ENCODE measurements around the gene LRBA. TPM values are rescaled to one million over a fixed set of nuclear protein-coding genes. Genes with fewer than 3 reads are reported as not detected.

LRBA gene
- total and polyA plus RNA-seq, 9 of the 15 experiments (the other 6 are each of a cell fraction or from before 2014, with no cell fraction given): 24.2 to 88.7 (median 59.7) TPM

DNA sequence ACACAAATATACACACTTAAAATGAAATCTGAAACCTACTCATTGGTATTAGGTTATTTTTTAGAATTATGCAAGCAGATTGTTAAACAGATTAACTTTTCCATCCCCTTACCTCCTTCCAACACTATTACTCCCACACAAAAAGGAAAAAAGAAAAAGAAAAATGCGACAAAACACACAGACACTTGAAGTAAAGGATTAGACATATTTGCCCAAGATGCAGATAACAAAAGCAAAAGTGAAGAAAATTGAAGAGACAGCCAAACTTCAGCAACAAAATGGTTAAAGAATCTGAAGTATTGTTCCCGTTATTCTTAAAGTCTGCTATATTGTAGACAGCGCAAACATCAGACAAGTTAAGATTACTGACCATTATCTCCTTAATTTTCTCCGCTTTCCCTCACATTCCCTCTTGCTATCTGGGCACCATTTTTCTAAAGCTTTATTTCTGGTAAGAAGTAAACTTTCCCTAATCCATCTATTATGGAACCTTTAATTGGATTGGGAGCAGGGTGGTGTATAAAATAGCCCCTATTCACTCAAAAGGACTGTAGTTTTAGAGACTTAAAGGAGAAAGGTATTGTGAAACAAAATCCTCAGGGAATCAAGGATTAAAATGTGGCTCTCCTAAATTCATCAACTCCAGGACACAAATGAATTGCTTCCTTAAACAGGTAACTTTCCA lies 467.8 kb downstream of the LRBA start (continued):
- TF ChIP-seq SMARCA4 (IDR thresholded peaks at IDR 0.05) (peak; percentile 63; the same call in 1 of the 2 replicates), ARID2 (IDR thresholded peaks at IDR 0.05) (peak; percentile 56; the same call in 1 of the 2 replicates)
- TF ChIP-seq, protein P1, sequence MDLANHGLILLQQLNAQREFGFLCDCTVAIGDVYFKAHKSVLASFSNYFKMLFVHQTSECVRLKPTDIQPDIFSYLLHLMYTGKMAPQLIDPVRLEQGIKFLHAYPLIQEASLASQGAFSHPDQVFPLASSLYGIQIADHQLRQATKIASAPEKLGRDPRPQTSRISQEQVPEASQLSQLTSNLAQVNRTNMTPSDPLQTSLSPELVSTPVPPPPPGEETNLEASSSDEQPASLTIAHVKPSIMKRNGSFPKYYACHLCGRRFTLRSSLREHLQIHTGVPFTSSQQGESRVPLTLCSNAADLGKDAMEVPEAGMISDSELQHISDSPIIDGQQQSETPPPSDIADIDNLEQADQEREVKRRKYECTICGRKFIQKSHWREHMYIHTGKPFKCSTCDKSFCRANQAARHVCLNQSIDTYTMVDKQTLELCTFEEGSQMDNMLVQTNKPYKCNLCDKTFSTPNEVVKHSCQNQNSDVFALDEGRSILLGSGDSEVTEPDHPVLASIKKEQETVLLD (IDR thresholded peaks at IDR 0.05): peak; percentile 51; the same call in 1 of the 2 replicates
- TF ChIP-seq, protein P2, sequence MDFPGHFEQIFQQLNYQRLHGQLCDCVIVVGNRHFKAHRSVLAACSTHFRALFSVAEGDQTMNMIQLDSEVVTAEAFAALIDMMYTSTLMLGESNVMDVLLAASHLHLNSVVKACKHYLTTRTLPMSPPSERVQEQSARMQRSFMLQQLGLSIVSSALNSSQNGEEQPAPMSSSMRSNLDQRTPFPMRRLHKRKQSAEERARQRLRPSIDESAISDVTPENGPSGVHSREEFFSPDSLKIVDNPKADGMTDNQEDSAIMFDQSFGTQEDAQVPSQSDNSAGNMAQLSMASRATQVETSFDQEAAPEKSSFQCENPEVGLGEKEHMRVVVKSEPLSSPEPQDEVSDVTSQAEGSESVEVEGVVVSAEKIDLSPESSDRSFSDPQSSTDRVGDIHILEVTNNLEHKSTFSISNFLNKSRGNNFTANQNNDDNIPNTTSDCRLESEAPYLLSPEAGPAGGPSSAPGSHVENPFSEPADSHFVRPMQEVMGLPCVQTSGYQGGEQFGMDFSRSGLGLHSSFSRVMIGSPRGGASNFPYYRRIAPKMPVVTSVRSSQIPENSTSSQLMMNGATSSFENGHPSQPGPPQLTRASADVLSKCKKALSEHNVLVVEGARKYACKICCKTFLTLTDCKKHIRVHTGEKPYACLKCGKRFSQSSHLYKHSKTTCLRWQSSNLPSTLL (IDR thresholded peaks at IDR 0.05): 0 out of 2 replicates have a peak, but pooled peaks have one; percentile 28

DNA sequence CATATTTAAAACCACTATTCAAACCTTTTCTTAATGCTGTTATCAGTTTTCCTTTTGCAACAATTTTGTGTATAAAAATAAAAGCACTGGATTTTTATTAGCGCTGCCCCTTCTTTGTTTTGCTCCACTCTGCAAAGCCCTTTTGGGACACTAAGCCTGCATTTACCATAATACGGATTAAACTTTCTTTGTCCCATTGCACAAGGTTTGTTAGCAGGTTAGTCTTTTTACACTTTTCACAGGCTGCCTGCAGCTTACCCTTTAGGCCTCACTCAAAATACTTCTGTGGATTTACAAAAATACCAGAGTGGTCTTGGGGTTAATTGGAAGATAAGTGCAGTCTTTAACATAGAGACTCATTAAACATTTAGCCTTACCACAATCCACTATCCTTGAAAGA lies 468.8 kb downstream of the LRBA start:
- H3K4me1 ChIP-seq (replicated peaks in 1 of 2; ENCODE audit: control insufficient read depth in 2 of 2, insufficient read depth in 2 of 2, low read length in 2 of 2): peaks cover 3 to 47% of the 10 kb centered on the region in 2 experiments; a peak in 4 of 5 replicates
- H3K4me3 ChIP-seq: no peak overlapping the region
- H3K79me2 ChIP-seq (ENCODE audit: control insufficient read depth, insufficient read depth, low read length): no peaks in the 10 kb centered on the region
- CTCF ChIA-PET (ENCODE audit: low intra/inter-chr PET ratio): no interaction called here
- WGBS (ENCODE audit: insufficient coverage, low coverage, missing lambda C conversion rate): 69% methylated on average over 2 of the region's 2 CpGs
- H3K27ac ChIP-seq (ENCODE audit: extremely low read depth, low read depth, low read length): peak overlapping the region; percentile 30; the same call in 2 of the 3 replicates
- no peaks in the 10 kb centered on the region for H3K36me3 ChIP-seq (ENCODE audit: control insufficient read depth, insufficient read depth, low read length)
- H4K20me1 ChIP-seq (replicated peaks; ENCODE audit: control insufficient read depth, insufficient read depth, low read length): no peaks in the 10 kb centered on the region
- H3K9me3 ChIP-seq (replicated peaks; ENCODE audit: control insufficient read depth, insufficient read depth, low read depth, low read length): no peaks in the 10 kb centered on the region
- intact Hi-C loops (cut with micrococcal nuclease) (no loop called here), in situ Hi-C loops (cut with MboI) (no loop called here)
- H3K27me3 ChIP-seq (ENCODE audit: control insufficient read depth in 2 of 2, insufficient read depth in 2 of 2, low read length in 2 of 2): no peaks in the 10 kb centered on the region
- DNase-seq (ENCODE audit: extremely low read depth in 1 of 4, low spot score in 3 of 4) (no peak), FAIRE-seq (peak; percentile 32), ATAC-seq (peak; percentile 29)
- POLR2A ChIA-PET: no interaction called here
- no peak overlapping the region for H3K4me2 ChIP-seq (ENCODE audit: insufficient read depth, low read length)
- H2AFZ ChIP-seq (ENCODE audit: low read depth, low read length): peak overlapping the region; percentile 26
- no peak overlapping the region for H3K9ac ChIP-seq (ENCODE audit: insufficient read depth in 1 of 2, low read depth in 2 of 2, low read length in 2 of 2)
- BruUV-seq (replicated peaks): no TSS peak
- no peaks in the 10 kb centered on the region for H3K9me1 ChIP-seq (ENCODE audit: control insufficient read depth, insufficient read depth, low read length)
- TF ChIP-seq GTF2E2 (tag; IDR thresholded peaks at IDR 0.05): no peak
- no peak for TF ChIP-seq CBFA2T3 (IDR thresholded peaks at IDR 0.05)
- TF ChIP-seq, protein P3, sequence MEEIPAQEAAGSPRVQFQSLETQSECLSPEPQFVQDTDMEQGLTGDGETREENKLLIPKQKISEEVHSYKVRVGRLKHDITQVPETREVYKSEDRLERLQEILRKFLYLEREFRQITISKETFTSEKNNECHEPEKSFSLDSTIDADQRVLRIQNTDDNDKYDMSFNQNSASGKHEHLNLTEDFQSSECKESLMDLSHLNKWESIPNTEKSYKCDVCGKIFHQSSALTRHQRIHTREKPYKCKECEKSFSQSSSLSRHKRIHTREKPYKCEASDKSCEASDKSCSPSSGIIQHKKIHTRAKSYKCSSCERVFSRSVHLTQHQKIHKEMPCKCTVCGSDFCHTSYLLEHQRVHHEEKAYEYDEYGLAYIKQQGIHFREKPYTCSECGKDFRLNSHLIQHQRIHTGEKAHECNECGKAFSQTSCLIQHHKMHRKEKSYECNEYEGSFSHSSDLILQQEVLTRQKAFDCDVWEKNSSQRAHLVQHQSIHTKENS (CRISPR knock-in tag; IDR thresholded peaks at IDR 0.05): no peak
- no peak for TF ChIP-seq NELFE (IDR thresholded peaks at IDR 0.05; ENCODE audit: insufficient read depth, insufficient read length)
- TF ChIP-seq ZNF696 (CRISPR knock-in tag; conservative IDR thresholded peaks at IDR 0.05): no peak
- TF ChIP-seq, protein P4, sequence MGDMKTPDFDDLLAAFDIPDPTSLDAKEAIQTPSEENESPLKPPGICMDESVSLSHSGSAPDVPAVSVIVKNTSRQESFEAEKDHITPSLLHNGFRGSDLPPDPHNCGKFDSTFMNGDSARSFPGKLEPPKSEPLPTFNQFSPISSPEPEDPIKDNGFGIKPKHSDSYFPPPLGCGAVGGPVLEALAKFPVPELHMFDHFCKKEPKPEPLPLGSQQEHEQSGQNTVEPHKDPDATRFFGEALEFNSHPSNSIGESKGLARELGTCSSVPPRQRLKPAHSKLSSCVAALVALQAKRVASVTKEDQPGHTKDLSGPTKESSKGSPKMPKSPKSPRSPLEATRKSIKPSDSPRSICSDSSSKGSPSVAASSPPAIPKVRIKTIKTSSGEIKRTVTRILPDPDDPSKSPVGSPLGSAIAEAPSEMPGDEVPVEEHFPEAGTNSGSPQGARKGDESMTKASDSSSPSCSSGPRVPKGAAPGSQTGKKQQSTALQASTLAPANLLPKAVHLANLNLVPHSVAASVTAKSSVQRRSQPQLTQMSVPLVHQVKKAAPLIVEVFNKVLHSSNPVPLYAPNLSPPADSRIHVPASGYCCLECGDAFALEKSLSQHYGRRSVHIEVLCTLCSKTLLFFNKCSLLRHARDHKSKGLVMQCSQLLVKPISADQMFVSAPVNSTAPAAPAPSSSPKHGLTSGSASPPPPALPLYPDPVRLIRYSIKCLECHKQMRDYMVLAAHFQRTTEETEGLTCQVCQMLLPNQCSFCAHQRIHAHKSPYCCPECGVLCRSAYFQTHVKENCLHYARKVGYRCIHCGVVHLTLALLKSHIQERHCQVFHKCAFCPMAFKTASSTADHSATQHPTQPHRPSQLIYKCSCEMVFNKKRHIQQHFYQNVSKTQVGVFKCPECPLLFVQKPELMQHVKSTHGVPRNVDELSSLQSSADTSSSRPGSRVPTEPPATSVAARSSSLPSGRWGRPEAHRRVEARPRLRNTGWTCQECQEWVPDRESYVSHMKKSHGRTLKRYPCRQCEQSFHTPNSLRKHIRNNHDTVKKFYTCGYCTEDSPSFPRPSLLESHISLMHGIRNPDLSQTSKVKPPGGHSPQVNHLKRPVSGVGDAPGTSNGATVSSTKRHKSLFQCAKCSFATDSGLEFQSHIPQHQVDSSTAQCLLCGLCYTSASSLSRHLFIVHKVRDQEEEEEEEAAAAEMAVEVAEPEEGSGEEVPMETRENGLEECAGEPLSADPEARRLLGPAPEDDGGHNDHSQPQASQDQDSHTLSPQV (IDR thresholded peaks at IDR 0.05): no peak; the same call in 1 of the 2 replicates
- no peak for TF ChIP-seq GATAD2B (IDR thresholded peaks at IDR 0.05; ENCODE audit: borderline replicate concordance)
- TF ChIP-seq XRCC5 (IDR thresholded peaks at IDR 0.05; ENCODE audit: low read depth, low read length): no peak

Data from K562 (cell line).